ENCODE results near the gene UNC13A.
A peak's percentile ranks its signal among the peaks of the same experiment; 100 is the strongest.

Gene UNC13A

GRCh38 chr19:17703824-17704463 lies 15.8 kb upstream of the UNC13A start:
- DNase-seq, result peak; percentile 65

- DNase-seq, result no peak
Observed at GRCh38 chr19:17695198-17695597, 7.0 kb upstream of the UNC13A start.

- DNase-seq, result no peak
Observed at GRCh38 chr19:17692566-17692965, 4.4 kb upstream of the UNC13A start.

GRCh38 chr19:17688853-17689595 lies 870 bp upstream of the UNC13A start:
- no peak for DNase-seq

- DNase-seq, result no peak
Observed at GRCh38 chr19:17687141-17687856, 855 bp downstream of the UNC13A start.

GRCh38 chr19:17686592-17687024 lies 1.5 kb downstream of the UNC13A start:
- no peak for DNase-seq

- DNase-seq, result no peak
Observed at GRCh38 chr19:17686023-17686521, 2.1 kb downstream of the UNC13A start.

GRCh38 chr19:17685451-17686022 lies 2.6 kb downstream of the UNC13A start:
- no peak for DNase-seq

GRCh38 chr19:17684256-17684655 lies 3.9 kb downstream of the UNC13A start:
- no peak for DNase-seq

GRCh38 chr19:17683078-17683477 lies 5.1 kb downstream of the UNC13A start:
- no peak for DNase-seq

GRCh38 chr19:17682273-17682672 lies 5.9 kb downstream of the UNC13A start:
- DNase-seq, result no peak

GRCh38 chr19:17681505-17682125 lies 6.5 kb downstream of the UNC13A start:
- no peak for DNase-seq

- no peak for DNase-seq
Observed at GRCh38 chr19:17680230-17680722, 7.9 kb downstream of the UNC13A start.

GRCh38 chr19:17679526-17680229 lies 8.5 kb downstream of the UNC13A start:
- no peak for DNase-seq

- no peak for DNase-seq
Observed at GRCh38 chr19:17678836-17679235, 9.3 kb downstream of the UNC13A start.

GRCh38 chr19:17677002-17677401 lies 11.2 kb downstream of the UNC13A start:
- DNase-seq, result no peak

GRCh38 chr19:17676295-17676694 lies 11.9 kb downstream of the UNC13A start:
- no peak for DNase-seq

- DNase-seq, result no peak
Observed at GRCh38 chr19:17673937-17674799, 14.0 kb downstream of the UNC13A start.

- no peak for DNase-seq
Observed at GRCh38 chr19:17671906-17672305, 16.2 kb downstream of the UNC13A start.

- DNase-seq, result no peak
Observed at GRCh38 chr19:17669419-17669818, 18.7 kb downstream of the UNC13A start.

GRCh38 chr19:17665058-17665457 lies 23.1 kb downstream of the UNC13A start:
- DNase-seq, result no peak

All from stimulated activated naive CD4-positive, alpha-beta T cell treated with Interleukin-2 at 50 U/mL for 16 hours (primary cell).